Measurements from ENCODE around the gene ADGRA3. TPM values are rescaled to one million over a fixed set of nuclear protein-coding genes. Genes with fewer than 3 reads are reported as not detected.

Gene ADGRA3
- total RNA-seq, 2 donors from 2014 or later, result 15.6 to 17.3 TPM

- Mint-ChIP-seq H3K9me3 (no peaks in the 10 kb centered on the region), H3K36me3 (peaks cover 5 to 26% of the 10 kb centered on the region in 2 donors), H3K27ac (no peak overlapping the region)
- DNase-seq (ENCODE audit: low spot score in 2 of 2) (no peak), ATAC-seq (no peak)
Measured at GRCh38 chr4:22435652-22436051, 80.2 kb downstream of the ADGRA3 start.

DNA sequence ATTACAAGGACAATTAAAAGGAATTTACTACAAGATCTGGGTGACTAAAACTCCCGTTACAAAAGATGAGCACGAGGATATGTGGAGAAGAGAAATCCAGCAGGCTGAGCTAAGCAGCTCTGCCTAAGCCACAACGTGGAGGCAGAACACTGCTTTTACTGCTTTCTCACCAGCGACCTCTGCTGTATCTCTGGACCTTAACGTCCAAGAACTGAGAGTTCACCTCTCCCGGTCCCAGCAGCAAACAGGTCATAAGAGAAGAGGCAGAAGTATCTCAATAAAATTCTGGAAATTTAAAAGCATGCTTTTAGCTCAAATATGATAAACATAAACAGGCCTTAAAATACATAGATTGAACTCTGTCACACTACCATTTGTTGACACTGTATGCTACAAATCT lies 81.0 kb downstream of the ADGRA3 start:
- Mint-ChIP-seq H3K36me3 (peaks cover 5 to 32% of the 10 kb centered on the region in 2 donors), H3K27ac (no peak overlapping the region), H3K9me3 (no peaks in the 10 kb centered on the region)
- DNase-seq (ENCODE audit: low spot score in 2 of 2), result no peak
- no peak for ATAC-seq

DNA sequence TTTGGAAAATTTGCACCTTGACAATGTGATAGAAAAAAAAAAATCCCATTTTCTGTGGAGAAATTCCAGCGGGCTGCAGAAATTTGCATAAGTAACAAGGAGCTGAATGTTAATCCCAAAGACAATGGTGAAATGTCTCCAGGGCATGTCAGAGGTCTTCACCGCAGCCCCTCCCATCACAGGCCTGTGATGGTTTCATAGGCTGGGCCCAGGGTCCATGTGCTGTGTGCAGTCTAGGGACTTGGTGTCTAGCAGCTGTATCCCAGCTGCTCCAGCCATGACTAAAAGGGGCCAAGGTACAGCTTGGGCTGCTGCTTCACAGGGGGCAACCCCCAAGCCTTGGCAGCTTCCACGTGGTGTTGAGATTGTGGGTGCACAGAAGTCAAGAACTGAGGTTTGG lies 85.2 kb downstream of the ADGRA3 start:
- Mint-ChIP-seq H3K36me3 (peaks cover 12 to 26% of the 10 kb centered on the region in 2 donors), H3K27ac (peak overlapping the region in 1 of 2 donors; percentile 36), H3K9me3 (no peaks in the 10 kb centered on the region)
- DNase-seq (ENCODE audit: low spot score in 2 of 2) (no peak), ATAC-seq (no peak)

DNA sequence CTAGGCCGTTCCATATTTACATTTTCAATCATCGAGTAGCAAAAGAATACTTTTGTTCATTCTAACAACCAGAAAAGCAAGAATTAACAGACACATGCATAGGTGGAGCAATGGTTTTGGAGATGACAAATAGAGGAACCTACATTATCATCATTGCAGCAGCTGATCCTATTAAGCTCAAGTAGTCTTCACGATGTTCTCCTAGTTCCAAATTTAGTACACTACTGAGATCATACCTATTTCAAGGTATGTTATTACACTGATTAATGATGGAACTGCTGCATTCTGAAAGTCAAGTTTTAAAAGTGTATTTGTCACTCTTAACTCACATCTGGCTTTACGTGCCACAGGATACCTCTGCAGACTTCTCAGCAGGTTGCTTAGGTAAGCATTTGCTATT lies 87.4 kb downstream of the ADGRA3 start:
- Mint-ChIP-seq H3K27ac (no peak overlapping the region), H3K36me3 (peaks cover 14 to 17% of the 10 kb centered on the region in 2 donors), H3K9me3 (no peaks in the 10 kb centered on the region)
- DNase-seq (ENCODE audit: low spot score in 2 of 2), result no peak
- no peak for ATAC-seq

GRCh38 chr4:22427675-22428074 lies 88.2 kb downstream of the ADGRA3 start:
- Mint-ChIP-seq H3K27ac (no peak overlapping the region), H3K36me3 (peaks cover 14 to 17% of the 10 kb centered on the region in 2 donors), H3K9me3 (no peaks in the 10 kb centered on the region)
- DNase-seq (ENCODE audit: low spot score in 2 of 2), result no peak
- ATAC-seq, result no peak

DNA sequence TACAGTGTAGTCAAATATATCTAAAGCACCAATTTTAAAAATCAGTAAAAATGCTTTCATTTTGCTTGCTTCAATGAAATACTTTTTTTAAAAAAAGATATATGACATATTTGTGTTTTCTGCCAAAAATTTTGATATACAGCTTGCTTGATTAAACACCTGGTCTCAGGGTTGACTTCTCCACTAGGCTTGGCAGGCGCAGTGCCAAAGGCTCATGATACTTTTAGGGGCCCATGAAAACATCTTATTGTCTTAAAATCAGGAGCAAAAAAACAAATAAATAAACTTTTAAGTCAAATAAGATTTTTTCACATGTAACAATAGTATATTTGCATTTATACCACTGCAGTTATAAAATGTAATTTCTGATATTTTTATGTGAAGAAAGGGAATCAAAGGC lies 95.6 kb downstream of the ADGRA3 start:
- Mint-ChIP-seq H3K9me3 (no peaks in the 10 kb centered on the region), H3K36me3 (peaks cover 0 to 22% of the 10 kb centered on the region in 2 donors), H3K27ac (no peak overlapping the region)
- ATAC-seq (no peak), DNase-seq (ENCODE audit: low spot score in 2 of 2) (no peak)

DNA sequence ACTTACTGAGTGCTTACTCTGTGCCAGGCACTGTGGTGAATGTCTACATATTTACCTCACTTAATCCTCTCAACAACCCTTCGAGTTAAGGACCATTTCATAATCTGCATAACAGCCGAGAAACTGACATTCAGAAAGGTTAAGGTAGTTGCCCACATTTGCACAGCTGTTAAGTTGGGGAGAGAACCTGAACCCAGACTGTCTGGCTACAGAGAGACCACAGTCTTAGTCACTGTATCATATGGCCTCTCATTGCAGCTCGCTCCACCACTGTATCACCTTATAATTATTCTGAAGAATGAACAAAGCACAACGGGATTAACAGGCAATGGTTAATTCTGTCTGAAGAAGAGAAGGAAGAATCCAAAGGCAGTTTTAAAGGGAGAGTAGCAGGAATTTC lies 98.5 kb downstream of the ADGRA3 start:
- DNase-seq (ENCODE audit: low spot score in 2 of 2) (no peak), ATAC-seq (peak; percentile 66 to 99)
- peak overlapping the region in 1 of 2 donors; percentile 33 for H3K27ac Mint-ChIP-seq
- H3K36me3 Mint-ChIP-seq, result peaks cover 0 to 16% of the 10 kb centered on the region in 2 donors
- no peaks in the 10 kb centered on the region for H3K9me3 Mint-ChIP-seq

GRCh38 chr4:22416403-22416802 lies 99.5 kb downstream of the ADGRA3 start:
- no peak for ATAC-seq
- no peak overlapping the region for H3K27ac Mint-ChIP-seq
- H3K9me3 Mint-ChIP-seq, result no peaks in the 10 kb centered on the region
- no peak for DNase-seq (ENCODE audit: low spot score in 2 of 2)
- H3K36me3 Mint-ChIP-seq, result peaks cover 0 to 15% of the 10 kb centered on the region in 2 donors

DNA sequence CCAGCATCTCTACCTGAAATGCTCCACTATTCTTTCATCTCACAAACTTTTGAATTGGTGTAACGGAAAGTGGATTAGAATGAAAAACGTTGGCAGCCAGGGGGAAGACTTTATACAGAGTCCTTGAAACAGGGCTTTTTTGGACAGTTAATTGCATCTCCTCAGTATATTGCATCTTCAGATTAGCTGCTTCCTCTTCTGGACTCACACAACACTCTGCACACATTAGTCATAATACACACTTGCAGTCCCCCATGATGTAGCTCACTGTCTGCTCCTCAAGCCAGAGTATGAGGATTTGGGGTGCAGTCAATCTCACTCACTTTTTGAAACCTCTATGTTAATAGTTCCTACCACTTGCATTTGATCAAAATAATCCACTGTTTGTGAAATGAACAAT lies 101.0 kb downstream of the ADGRA3 start:
- no peak for ATAC-seq
- no peaks in the 10 kb centered on the region for H3K9me3 Mint-ChIP-seq
- peaks cover 0 to 11% of the 10 kb centered on the region in 2 donors for H3K36me3 Mint-ChIP-seq
- no peak for DNase-seq (ENCODE audit: low spot score in 2 of 2)
- H3K27ac Mint-ChIP-seq, result no peak overlapping the region

- H3K36me3 Mint-ChIP-seq, result peaks cover 0 to 7% of the 10 kb centered on the region in 2 donors
- DNase-seq (ENCODE audit: low spot score in 2 of 2) (no peak), ATAC-seq (no peak)
- no peaks in the 10 kb centered on the region for H3K9me3 Mint-ChIP-seq
- H3K27ac Mint-ChIP-seq, result no peak overlapping the region
Measured at GRCh38 chr4:22413471-22413870, 102.4 kb downstream of the ADGRA3 start.

- ATAC-seq (no peak), DNase-seq (ENCODE audit: low spot score in 2 of 2) (no peak)
- no peaks in the 10 kb centered on the region for H3K36me3 Mint-ChIP-seq
- H3K27ac Mint-ChIP-seq, result no peak overlapping the region
- H3K9me3 Mint-ChIP-seq, result no peaks in the 10 kb centered on the region
Measured at GRCh38 chr4:22412013-22412412, 103.9 kb downstream of the ADGRA3 start.

DNA sequence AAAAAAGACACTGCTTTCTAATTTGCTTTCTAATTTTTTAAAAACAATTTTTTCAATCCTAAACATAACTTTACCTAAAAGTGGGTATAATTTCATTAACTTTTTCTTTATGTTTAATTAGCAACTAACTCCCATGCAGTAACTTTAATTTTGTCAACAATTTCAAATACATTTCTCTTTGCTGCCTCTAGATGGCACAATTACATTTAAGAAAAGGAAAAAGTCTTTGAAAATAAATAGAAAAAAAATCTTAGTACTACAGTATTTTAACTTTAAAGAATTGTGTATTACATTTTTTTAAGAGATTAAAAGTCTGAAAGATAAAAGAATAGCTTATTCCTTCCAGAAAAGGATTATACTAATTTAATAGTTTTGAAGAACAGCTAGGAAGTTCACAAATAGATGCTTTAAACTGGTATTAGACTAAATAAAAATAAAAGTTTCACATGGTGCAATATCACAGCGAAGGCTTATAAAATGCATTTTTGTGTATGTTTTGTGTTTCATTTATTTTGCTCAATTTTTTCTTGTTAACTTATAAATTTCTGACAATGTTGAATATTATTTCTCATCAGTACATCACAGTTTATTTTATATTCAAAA lies 105.1 kb downstream of the ADGRA3 start:
- ATAC-seq, result no peak
- no peaks in the 10 kb centered on the region for H3K9me3 Mint-ChIP-seq

GRCh38 chr4:22408474-22408873 lies 107.4 kb downstream of the ADGRA3 start:
- Mint-ChIP-seq H3K27ac (no peak overlapping the region), H3K9me3 (no peaks in the 10 kb centered on the region), H3K36me3 (peaks cover 6 to 12% of the 10 kb centered on the region in 2 donors)
- no peak for ATAC-seq
- DNase-seq (ENCODE audit: low spot score in 2 of 2), result no peak

More for the DNA sequence above, 105.1 kb downstream of the ADGRA3 start:
- Mint-ChIP-seq H3K36me3 (no peaks in the 10 kb centered on the region), H3K27ac (no peak overlapping the region)
- DNase-seq (ENCODE audit: low spot score in 2 of 2), result no peak

- Mint-ChIP-seq H3K27ac (no peak overlapping the region), H3K9me3 (no peaks in the 10 kb centered on the region), H3K36me3 (peaks cover 6 to 12% of the 10 kb centered on the region in 2 donors)
- DNase-seq (ENCODE audit: low spot score in 2 of 2), result no peak
- ATAC-seq, result no peak
Measured at GRCh38 chr4:22407361-22407760, 108.5 kb downstream of the ADGRA3 start.

DNA sequence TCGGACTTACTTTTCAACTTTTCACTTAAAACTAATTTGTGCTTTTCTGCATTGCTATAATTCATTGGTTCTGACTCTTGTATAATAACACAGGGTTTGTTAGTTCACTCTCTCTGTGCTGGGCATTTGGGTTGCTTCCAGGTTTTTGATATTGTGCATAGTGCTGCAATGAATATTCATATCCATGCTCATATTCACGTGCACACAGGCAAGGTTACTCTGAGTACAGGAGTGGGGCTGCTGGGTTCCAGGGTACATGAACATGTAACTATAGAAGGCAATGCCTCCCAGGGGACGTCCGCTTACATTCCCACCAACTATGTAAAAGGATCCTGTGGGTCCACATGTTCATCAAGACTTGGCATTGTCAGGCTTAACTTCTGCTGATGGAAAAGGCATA lies 117.2 kb downstream of the ADGRA3 start:
- Mint-ChIP-seq H3K36me3 (peaks cover 28 to 30% of the 10 kb centered on the region in 2 donors), H3K27ac (no peak overlapping the region), H3K9me3 (peaks cover 7 to 19% of the 10 kb centered on the region in 2 donors)
- no peak for ATAC-seq
- DNase-seq (ENCODE audit: low spot score in 2 of 2), result no peak

GRCh38 chr4:22391551-22391950 lies 124.3 kb downstream of the ADGRA3 start:
- no peaks in the 10 kb centered on the region for H3K9me3 Mint-ChIP-seq
- H3K27ac Mint-ChIP-seq, result no peak overlapping the region
- no peak for ATAC-seq
- no peak for DNase-seq (ENCODE audit: low spot score in 2 of 2)
- peaks cover 0 to 11% of the 10 kb centered on the region in 2 donors for H3K36me3 Mint-ChIP-seq

DNA sequence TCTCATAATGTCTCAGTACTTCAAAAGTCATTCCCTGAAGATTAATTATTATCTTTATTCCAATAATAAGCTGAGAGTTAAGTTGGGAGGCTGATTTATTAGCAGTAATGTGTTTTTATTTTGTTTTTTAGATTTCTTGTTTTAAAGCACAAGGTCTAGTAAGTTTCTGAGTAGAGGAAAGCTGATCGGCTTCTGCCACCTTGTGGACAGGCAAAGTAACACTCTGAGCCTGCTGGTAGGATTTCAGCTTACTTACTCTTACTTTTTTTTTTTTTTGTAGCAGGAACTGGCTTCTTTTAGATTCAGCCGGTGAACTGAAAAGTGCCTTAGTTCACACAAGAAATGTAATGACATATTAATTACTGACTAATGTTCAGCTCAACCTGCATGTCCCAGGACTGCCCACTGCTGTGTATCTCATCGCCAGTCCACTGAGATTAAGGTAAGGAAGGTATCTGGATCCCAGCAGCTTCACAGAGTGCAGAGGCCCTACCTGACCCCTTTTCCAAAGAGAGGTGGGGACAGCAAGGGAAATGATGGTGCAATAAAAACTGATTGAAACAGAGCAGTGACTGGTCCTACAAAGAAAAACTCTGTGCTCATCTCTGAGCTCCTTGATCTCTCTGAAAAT lies 126.5 kb downstream of the ADGRA3 start:
- H3K36me3 Mint-ChIP-seq, result peaks cover 0 to 11% of the 10 kb centered on the region in 2 donors
- DNase-seq (ENCODE audit: low spot score in 2 of 2), result peak in 1 of 2 donors; percentile 32
- H3K9me3 Mint-ChIP-seq, result no peaks in the 10 kb centered on the region
- ATAC-seq, result peak; percentile 35 to 45
- no peak overlapping the region for H3K27ac Mint-ChIP-seq

DNA sequence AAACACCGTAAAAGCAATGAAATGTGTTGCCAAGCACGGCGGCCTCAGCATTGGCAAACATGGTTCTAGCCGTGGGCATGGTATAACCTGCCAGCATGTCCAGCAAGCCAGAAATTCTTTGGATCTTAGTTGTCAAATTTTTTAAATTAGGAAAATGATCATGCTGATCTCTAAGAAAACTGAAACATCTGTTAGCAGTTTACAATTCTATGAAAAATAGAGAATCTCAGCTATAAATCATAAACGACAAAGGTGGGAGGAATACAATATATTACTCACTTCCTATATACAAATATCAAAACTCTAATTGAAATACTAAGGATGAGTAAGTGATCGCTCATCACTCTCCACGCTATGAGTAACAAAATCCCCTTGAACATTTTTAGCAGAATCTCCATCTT lies 130.3 kb downstream of the ADGRA3 start:
- H3K9me3 Mint-ChIP-seq, result no peaks in the 10 kb centered on the region
- no peak overlapping the region for H3K27ac Mint-ChIP-seq
- ATAC-seq (peak; percentile 96 to 98), DNase-seq (ENCODE audit: low spot score in 2 of 2) (no peak)
- H3K36me3 Mint-ChIP-seq, result peaks cover 0 to 11% of the 10 kb centered on the region in 2 donors
